Gastrocnemius medialis (tissue), 4 donors: ENCODE results near the gene FBXL7. TPM values are rescaled to one million over a fixed set of nuclear protein-coding genes. Genes with fewer than 3 reads are reported as not detected.

Source experiments
- ATAC-seq, 2 donors: fragments of 150-250 bp; one replicate each; pipeline ENCODE4 v1.9.1; 2016
- DNase-seq, 2 donors: peaks; one replicate each; pipeline ENCODE4 v3.0.0-alpha.2; 2019
- H3K27ac ChIP-seq, 4 donors: fragments of 200-600 bp; sonication (generic); 1 replicate in 1 of 4; 2 replicates in 3 of 4; pipeline ENCODE4 v1.5.1; 2016 to 2018; ENCODE audit warnings: mild to moderate bottlenecking in 2 of 4, moderate library complexity in 1 of 4
- H3K27me3 ChIP-seq, 3 donors: fragments of 200-600 bp; sonication (generic) in 2 of 3; 1 replicate in 1 of 3; 2 replicates in 2 of 3; pipeline versions ENCODE4 v1.5.1 to v1.6.0; 2016 to 2019; ENCODE audit warnings: mild to moderate bottlenecking in 1 of 3, moderate library complexity in 1 of 3
- H3K36me3 ChIP-seq, 2 donors: fragments of 200-600 bp; sonication (generic) in 1 of 2; one replicate each; pipeline ENCODE4 v1.5.1; 2017 to 2018
- H3K4me1 ChIP-seq, 2 donors: fragments of 200-600 bp; sonication (generic) in 1 of 2; one replicate each; pipeline ENCODE4 v1.5.1; 2016 to 2017; ENCODE audit warnings: mild to moderate bottlenecking in 2 of 2
- H3K4me3 ChIP-seq, 4 donors: fragments of 200-600 bp; sonication (generic) in 3 of 4; 1 replicate in 1 of 4; 2 replicates in 3 of 4; pipeline ENCODE4 v1.5.1; 2016 to 2019; ENCODE audit warnings: mild to moderate bottlenecking in 2 of 4
- H3K9me3 ChIP-seq, 3 donors: fragments of 200-600 bp; sonication (generic) in 2 of 3; 1 replicate in 1 of 3; 2 replicates in 2 of 3; pipeline ENCODE4 v1.5.1; 2016 to 2019
- CTCF ChIP-seq, 5 experiments: fragments of 450-650 bp in 3 of 5; fragments of 200-600 bp in 2 of 5; sonication (generic) in 2 of 5; IDR thresholded peaks in 4 of 5; conservative IDR thresholded peaks in 1 of 5; 1 replicate in 4 of 5; 2 replicates in 1 of 5; pipeline ENCODE4 v1.5.1; 2016 to 2019; ENCODE audit warnings: antibody characterized with exemption in 5 of 5, mild to moderate bottlenecking in 3 of 5, moderate library complexity in 3 of 5
- POLR2A ChIP-seq, 2 donors: fragments of 450-650 bp; IDR thresholded peaks; one replicate each; pipeline ENCODE4 v1.6.1; 2017; ENCODE audit warnings: antibody characterized with exemption in 2 of 2, mild to moderate bottlenecking in 2 of 2, moderate library complexity in 2 of 2
- in situ Hi-C, 4 donors: fragments of 200-750 bp; cut with MboI; loops; one replicate each; pipeline versions ENCODE4 v1.15.0 to v1.8.0; 2017; ENCODE audit warnings: low sequenced_read_pairs in 4 of 4
- intact Hi-C: fragments of 100-400 bp; cut with DNase I; formaldehyde crosslinking; loops from one replicate; pipeline ENCODE4 v1.15.1; 2023; ENCODE audit warnings: low total_unique reads
- total RNA-seq, 4 donors: library from RNA; depleted of rRNA; stranded (reverse); fragments of >200 nt; gene quantifications; one replicate each; pipeline versions ENCODE4 v1.1.0 to v1.2.3, GENCODE V29; 2016

Gene FBXL7
- total RNA-seq, 4 donors from 2014 or later, result 2.4 to 4.9 (median 3.1) TPM

GRCh38 chr5:15948190-15948589 is 448.2 kb downstream of the FBXL7 start:
- intact Hi-C loops (no loop called here), in situ Hi-C loops (no loop called here)
- no peak overlapping the region for H3K27ac ChIP-seq
- no peaks in the 10 kb centered on the region for H3K4me1 ChIP-seq
- DNase-seq (no peak), ATAC-seq (no peak)
- H3K27me3 ChIP-seq, result no peaks in the 10 kb centered on the region
- no peaks in the 10 kb centered on the region for H3K9me3 ChIP-seq
- H3K36me3 ChIP-seq, result no peaks in the 10 kb centered on the region
- H3K4me3 ChIP-seq, result no peak overlapping the region
- TF ChIP-seq CTCF (IDR thresholded peaks at IDR 0.05 in 4 of 5, conservative IDR thresholded peaks at IDR 0.05 in 1 of 5) (no peak), POLR2A (IDR thresholded peaks at IDR 0.05) (no peak)

- no peak for TF ChIP-seq CTCF (IDR thresholded peaks at IDR 0.05 in 4 of 5, conservative IDR thresholded peaks at IDR 0.05 in 1 of 5)
- TF ChIP-seq POLR2A (IDR thresholded peaks at IDR 0.05), result no peak
- Histone ChIP-seq H3K4me1 (no peaks in the 10 kb centered on the region), H3K27me3 (no peaks in the 10 kb centered on the region), H3K36me3 (no peaks in the 10 kb centered on the region), H3K4me3 (no peak overlapping the region), H3K27ac (no peak overlapping the region), H3K9me3 (no peaks in the 10 kb centered on the region)
- no peak for DNase-seq
- intact Hi-C loops, result no loop called here
- ATAC-seq, result no peak
- in situ Hi-C loops, result no loop called here
These were observed 451.1 kb downstream of the FBXL7 start for GRCh38 chr5:15951126-15951525.

- ATAC-seq (no peak), DNase-seq (no peak)
- H3K36me3 ChIP-seq, result no peaks in the 10 kb centered on the region
- no peaks in the 10 kb centered on the region for H3K9me3 ChIP-seq
- no peak overlapping the region for H3K27ac ChIP-seq
- intact Hi-C loops, result no loop called here
- no peaks in the 10 kb centered on the region for H3K4me1 ChIP-seq
- no peak overlapping the region for H3K4me3 ChIP-seq
- in situ Hi-C loops, result no loop called here
- TF ChIP-seq CTCF (IDR thresholded peaks at IDR 0.05 in 4 of 5, conservative IDR thresholded peaks at IDR 0.05 in 1 of 5), result no peak
- TF ChIP-seq POLR2A (IDR thresholded peaks at IDR 0.05), result no peak
- no peaks in the 10 kb centered on the region for H3K27me3 ChIP-seq
These were observed 451.6 kb downstream of the FBXL7 start for GRCh38 chr5:15951550-15951949.

GRCh38 chr5:15956622-15957021 is 456.6 kb downstream of the FBXL7 start:
- H3K27me3 ChIP-seq, result no peaks in the 10 kb centered on the region
- in situ Hi-C loops, result no loop called here
- no peak overlapping the region for H3K27ac ChIP-seq
- no peaks in the 10 kb centered on the region for H3K4me1 ChIP-seq
- intact Hi-C loops, result no loop called here
- no peaks in the 10 kb centered on the region for H3K36me3 ChIP-seq
- H3K9me3 ChIP-seq, result no peaks in the 10 kb centered on the region
- no peak overlapping the region for H3K4me3 ChIP-seq
- no peak for DNase-seq
- ATAC-seq, result no peak
- no peak for TF ChIP-seq POLR2A (IDR thresholded peaks at IDR 0.05)

GRCh38 chr5:15957124-15957523 is 457.1 kb downstream of the FBXL7 start:
- in situ Hi-C loops, result no loop called here
- H3K4me3 ChIP-seq, result no peak overlapping the region
- DNase-seq, result no peak
- no peaks in the 10 kb centered on the region for H3K4me1 ChIP-seq
- H3K9me3 ChIP-seq, result no peaks in the 10 kb centered on the region
- no peak overlapping the region for H3K27ac ChIP-seq
- TF ChIP-seq POLR2A (IDR thresholded peaks at IDR 0.05), result no peak
- no peak for TF ChIP-seq CTCF (IDR thresholded peaks at IDR 0.05 in 4 of 5, conservative IDR thresholded peaks at IDR 0.05 in 1 of 5)
- no peaks in the 10 kb centered on the region for H3K27me3 ChIP-seq
- intact Hi-C loops, result no loop called here
- ATAC-seq, result no peak
- no peaks in the 10 kb centered on the region for H3K36me3 ChIP-seq
